Osteoblast (primary cell): ENCODE data around the gene RBFOX2. TPM values are rescaled to one million over a fixed set of nuclear protein-coding genes. Genes with fewer than 3 reads are reported as not detected.

ENCODE experiments used
- DNase-seq: peaks from one replicate; pipeline ENCODE4 v3.0.0; 2011; ENCODE audit warnings: low spot score, mixed read lengths; ENCODE audit not compliant: insufficient read length; ENCODE audit errors: missing footprints
- H2AFZ ChIP-seq: 2 replicates; pipeline ENCODE4 v1.6.0; 2011; ENCODE audit warnings: mild to moderate bottlenecking, low read length
- H3K27ac ChIP-seq: 2 replicates; pipeline ENCODE4 v1.5.1; 2011; ENCODE audit warnings: mild to moderate bottlenecking, low read depth, low read length, moderate library complexity
- H3K27me3 ChIP-seq: 2 replicates; pipeline ENCODE4 v1.6.0; 2012; ENCODE audit warnings: mild to moderate bottlenecking, control low read depth, inconsistent platforms, low read length, moderate library complexity; ENCODE audit not compliant: insufficient read depth
- H3K36me3 ChIP-seq: 2 replicates; pipeline ENCODE4 v1.5.1; 2011; ENCODE audit warnings: mild to moderate bottlenecking, low read length, control low read depth, moderate library complexity; ENCODE audit not compliant: insufficient read depth
- H3K4me1 ChIP-seq: 2 replicates; pipeline ENCODE4 v1.5.1; 2011; ENCODE audit warnings: mild to moderate bottlenecking, low read length, control low read depth, moderate library complexity; ENCODE audit not compliant: insufficient read depth
- H3K4me2 ChIP-seq: 2 replicates; pipeline ENCODE4 v1.6.0; 2011; ENCODE audit warnings: mild to moderate bottlenecking, low read length; ENCODE audit not compliant: insufficient read depth
- H3K4me3 ChIP-seq: fragments of 200-600 bp; sonication (generic); 3 replicates; pipeline ENCODE4 v1.5.1; 2012; ENCODE audit warnings: mild to moderate bottlenecking, low read length, inconsistent platforms; ENCODE audit not compliant: insufficient read depth
- H3K79me2 ChIP-seq: 2 replicates; pipeline ENCODE4 v1.6.0; 2012; ENCODE audit warnings: mild to moderate bottlenecking, low read length, control low read depth, inconsistent platforms; ENCODE audit not compliant: insufficient read depth
- H3K9me3 ChIP-seq: 2 replicates; pipeline ENCODE4 v1.5.1; 2011; ENCODE audit warnings: low read depth, low read length, control low read depth
- H4K20me1 ChIP-seq: 2 replicates; pipeline ENCODE4 v1.6.0; 2012; ENCODE audit warnings: mild to moderate bottlenecking, low read length, control low read depth; ENCODE audit not compliant: insufficient read depth
- total RNA-seq: library from RNA; depleted of rRNA; stranded (reverse); fragments of >200 nt; gene quantifications from 2 replicates; pipeline ENCODE4 v1.2.3, GENCODE V29; 2012
- TF ChIP-seq, protein P1 (sequence below): IDR thresholded peaks from 2 replicates; pipeline ENCODE4 v1.5.1; 2011; ENCODE audit warnings: mild to moderate bottlenecking, low read depth, low read length, moderate library complexity; ENCODE audit errors: extremely low read depth

RBFOX2 gene
- total RNA-seq, 1 donor = 171 TPM

DNA sequence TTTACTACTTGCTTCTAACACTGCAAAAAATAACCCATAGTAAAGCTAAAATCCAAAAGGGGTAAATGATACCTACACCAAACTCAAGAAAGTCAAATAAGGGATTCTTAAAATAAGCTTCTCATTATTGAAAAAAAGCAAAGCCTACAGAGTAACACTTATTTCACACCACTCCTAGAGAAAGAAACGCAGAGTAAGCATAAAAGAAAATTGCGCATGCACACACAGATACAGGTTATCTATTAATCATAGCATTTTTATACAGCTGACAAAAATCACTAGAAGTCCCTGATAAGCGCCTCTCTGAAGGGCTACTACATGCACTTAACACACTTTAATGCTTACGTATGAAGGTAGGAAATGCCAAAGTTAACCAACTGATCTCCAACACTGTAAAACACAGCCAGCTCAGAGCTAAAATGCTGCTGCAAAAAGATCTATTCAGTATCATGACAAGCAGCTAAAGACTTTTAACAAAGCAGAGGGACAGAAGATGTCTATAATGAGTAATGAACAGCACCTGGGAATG, 14.0 kb downstream of the RBFOX2 start:
- DNase-seq = no peak
- Histone ChIP-seq H4K20me1 (peaks cover 52% of the 10 kb centered on the region), H3K4me2 (no peak overlapping the region), H3K4me1 (peaks cover 34% of the 10 kb centered on the region), H3K36me3 (no peaks in the 10 kb centered on the region), H3K27me3 (no peaks in the 10 kb centered on the region), H3K27ac (no peak overlapping the region), H3K9me3 (no peaks in the 10 kb centered on the region), H2AFZ (no peak overlapping the region), H3K79me2 (peaks cover 94% of the 10 kb centered on the region), H3K4me3 (no peak overlapping the region)
- TF ChIP-seq, protein P1, sequence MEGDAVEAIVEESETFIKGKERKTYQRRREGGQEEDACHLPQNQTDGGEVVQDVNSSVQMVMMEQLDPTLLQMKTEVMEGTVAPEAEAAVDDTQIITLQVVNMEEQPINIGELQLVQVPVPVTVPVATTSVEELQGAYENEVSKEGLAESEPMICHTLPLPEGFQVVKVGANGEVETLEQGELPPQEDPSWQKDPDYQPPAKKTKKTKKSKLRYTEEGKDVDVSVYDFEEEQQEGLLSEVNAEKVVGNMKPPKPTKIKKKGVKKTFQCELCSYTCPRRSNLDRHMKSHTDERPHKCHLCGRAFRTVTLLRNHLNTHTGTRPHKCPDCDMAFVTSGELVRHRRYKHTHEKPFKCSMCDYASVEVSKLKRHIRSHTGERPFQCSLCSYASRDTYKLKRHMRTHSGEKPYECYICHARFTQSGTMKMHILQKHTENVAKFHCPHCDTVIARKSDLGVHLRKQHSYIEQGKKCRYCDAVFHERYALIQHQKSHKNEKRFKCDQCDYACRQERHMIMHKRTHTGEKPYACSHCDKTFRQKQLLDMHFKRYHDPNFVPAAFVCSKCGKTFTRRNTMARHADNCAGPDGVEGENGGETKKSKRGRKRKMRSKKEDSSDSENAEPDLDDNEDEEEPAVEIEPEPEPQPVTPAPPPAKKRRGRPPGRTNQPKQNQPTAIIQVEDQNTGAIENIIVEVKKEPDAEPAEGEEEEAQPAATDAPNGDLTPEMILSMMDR = no peak

DNA sequence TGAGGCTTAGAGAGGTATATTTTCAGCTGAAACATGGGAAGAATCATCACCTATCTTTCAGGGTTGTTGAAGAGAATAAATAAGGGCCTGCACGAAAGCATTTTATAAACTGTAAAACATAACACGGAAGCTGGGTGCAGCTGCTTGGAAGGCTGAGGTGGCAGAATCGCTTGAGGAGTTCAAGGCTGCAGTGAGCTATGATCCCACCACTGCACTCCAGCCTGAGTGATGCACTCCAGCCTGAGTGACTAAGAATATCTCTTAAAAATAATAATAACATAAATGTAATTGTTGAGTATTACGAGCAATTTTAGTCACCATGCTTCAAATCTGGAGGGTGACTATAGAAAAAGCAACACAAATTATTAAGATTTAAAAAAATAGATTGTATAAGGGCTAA, 16.3 kb downstream of the RBFOX2 start:
- H3K9me3 ChIP-seq = no peaks in the 10 kb centered on the region
- TF ChIP-seq, protein P1 = no peak
- peaks cover 34% of the 10 kb centered on the region for H3K4me1 ChIP-seq
- H3K27ac ChIP-seq = peak overlapping the region; percentile 36
- peaks cover 43% of the 10 kb centered on the region for H4K20me1 ChIP-seq
- H3K4me3 ChIP-seq = no peak overlapping the region
- H3K79me2 ChIP-seq = peaks cover 93% of the 10 kb centered on the region
- no peak overlapping the region for H3K4me2 ChIP-seq
- DNase-seq = no peak
- no peaks in the 10 kb centered on the region for H3K36me3 ChIP-seq
- H3K27me3 ChIP-seq = no peaks in the 10 kb centered on the region
- no peak overlapping the region for H2AFZ ChIP-seq

DNA sequence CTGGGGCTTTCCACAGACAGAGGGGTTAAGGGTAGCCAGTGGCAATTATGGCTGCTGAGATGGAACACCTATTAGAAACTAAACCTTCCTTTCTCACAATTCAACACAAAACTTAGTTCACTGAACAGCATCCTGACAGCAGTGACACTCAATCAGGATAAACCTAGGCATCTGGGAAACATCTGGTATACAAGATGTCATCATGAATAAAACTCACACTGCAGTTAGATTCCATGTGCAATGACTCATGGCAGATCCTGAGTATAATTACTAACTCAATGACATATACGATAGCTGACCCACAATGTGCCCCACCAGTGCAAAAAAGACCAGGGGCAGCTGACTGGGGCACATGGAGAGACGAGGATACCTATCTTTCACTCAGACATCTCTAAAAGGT, 17.7 kb downstream of the RBFOX2 start:
- Histone ChIP-seq H3K36me3 (no peaks in the 10 kb centered on the region), H4K20me1 (peaks cover 40% of the 10 kb centered on the region), H3K4me1 (peaks cover 21% of the 10 kb centered on the region), H3K27me3 (no peaks in the 10 kb centered on the region), H3K79me2 (peaks cover 92% of the 10 kb centered on the region), H3K27ac (peak overlapping the region; percentile 61), H2AFZ (no peak overlapping the region), H3K9me3 (no peaks in the 10 kb centered on the region), H3K4me3 (no peak overlapping the region), H3K4me2 (peak overlapping the region; percentile 2)
- TF ChIP-seq, protein P1 = no peak
- DNase-seq = peak; percentile 50

DNA sequence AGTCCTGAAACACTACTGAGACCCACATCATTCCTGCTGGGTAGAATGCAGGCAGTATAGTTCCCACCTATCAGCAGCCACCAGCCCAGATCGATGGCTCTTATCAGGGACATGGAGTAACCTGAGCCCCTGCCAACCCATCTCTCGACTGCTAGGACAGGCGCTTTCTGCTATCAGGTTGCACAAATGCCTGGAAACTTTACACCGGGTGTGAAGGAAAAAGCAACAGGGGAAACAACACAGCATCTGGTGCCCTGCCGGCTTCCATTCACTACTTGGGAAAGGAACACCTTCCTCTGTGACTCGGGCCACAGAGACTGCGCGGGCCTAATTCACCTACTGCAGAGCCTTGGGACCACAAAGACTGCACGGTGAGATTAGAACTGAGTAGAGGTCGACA, 18.5 kb downstream of the RBFOX2 start:
- H3K79me2 ChIP-seq = peaks cover 92% of the 10 kb centered on the region
- H3K36me3 ChIP-seq = no peaks in the 10 kb centered on the region
- no peak overlapping the region for H3K4me3 ChIP-seq
- H3K27me3 ChIP-seq = no peaks in the 10 kb centered on the region
- no peak for DNase-seq
- peaks cover 35% of the 10 kb centered on the region for H4K20me1 ChIP-seq
- H3K4me2 ChIP-seq = no peak overlapping the region
- H3K27ac ChIP-seq = peak overlapping the region; percentile 47
- H3K4me1 ChIP-seq = peaks cover 17% of the 10 kb centered on the region
- H2AFZ ChIP-seq = no peak overlapping the region
- H3K9me3 ChIP-seq = no peaks in the 10 kb centered on the region
- TF ChIP-seq, protein P1 = no peak
